HCT116 (cell line): ENCODE measurements around the gene TSPOAP1. TPM values are rescaled to one million over a fixed set of nuclear protein-coding genes. Genes with fewer than 3 reads are reported as not detected.

Source experiments
- ATAC-seq: fragments of 200-7000 bp; cut with Tn5 transposase; 2 replicates; pipeline ENCODE4 v1.9.1; 2020; ENCODE audit warnings: mild to moderate bottlenecking, moderate library complexity
- BruUV-seq: library from RNA; stranded (reverse); fragments of 400-500 nt; replicated peaks from 2 replicates; lab custom pipeline; 2021; lab: Mats Ljungman, UMichigan
- CTCF ChIA-PET: fragments of 300-600 bp; sonication (Branson Sonifier 250); formaldehyde crosslinking; loops from one replicate; lab custom pipeline; 2021; ENCODE audit warnings: antibody characterized with exemption; lab: Charles Lee
- POLR2A ChIA-PET: fragments of 300-600, 350-600 bp; sonication (Branson Sonifier 250); formaldehyde crosslinking; loops from one replicate; lab custom pipeline; 2021; ENCODE audit warnings: antibody characterized with exemption; lab: Charles Lee
- RAD21 ChIA-PET, 2 experiments: fragments of 300-600 bp; sonication (Branson Sonifier 250); formaldehyde crosslinking; loops; one replicate each; lab custom pipeline; 2023; ENCODE audit warnings: low total read pairs in 2 of 2; ENCODE audit not compliant: uncharacterized antibody in 2 of 2, unreplicated experiment in 2 of 2, low non-redundant PET in 1 of 2; lab: Charles Lee
- DNase-seq: peaks from one replicate; pipeline ENCODE4 v3.0.0-alpha.2; 2010; ENCODE audit warnings: low read depth, low spot score
- H2AFZ ChIP-seq: fragments of 200-600 bp; shearing (Covaris generic), sonication (generic); 2 replicates; pipeline ENCODE4 v1.6.1; 2017; ENCODE audit warnings: low read depth, mixed run types, mixed read lengths, antibody characterized with exemption, low read length; ENCODE audit not compliant: poor library complexity, severe bottlenecking
- H3K27ac ChIP-seq: 2 replicates; pipeline ENCODE4 v1.5.1; 2012; ENCODE audit warnings: low read depth, low read length
- H3K27me3 ChIP-seq: fragments of 200-600 bp; sonication (generic); 2 replicates; pipeline ENCODE4 v1.6.1; 2016; ENCODE audit warnings: mixed run types, low read length, mixed read lengths; ENCODE audit not compliant: insufficient read depth
- H3K36me3 ChIP-seq, 2 experiments: fragments of 200-500 bp in 1 of 2; fragments of 200-600 bp in 1 of 2; sonication (Bioruptor generic) in 1 of 2; sonication (generic) in 1 of 2; 2 replicates each; pipeline versions ENCODE4 v1.5.1 to v1.6.1; 2014 to 2016; ENCODE audit warnings: low read length in 2 of 2, inconsistent platforms in 1 of 2, mixed read lengths in 1 of 2, mixed run types in 1 of 2; ENCODE audit not compliant: insufficient read depth in 2 of 2, control insufficient read depth in 1 of 2
- H3K4me1 ChIP-seq, 2 experiments: fragments of 200-600 bp in 1 of 2; sonication (generic) in 1 of 2; 2 replicates each; pipeline versions ENCODE4 v1.5.1 to v1.6.1; 2012 to 2017; ENCODE audit warnings: low read length in 2 of 2, inconsistent platforms in 1 of 2, mild to moderate bottlenecking in 1 of 2, mixed read lengths in 1 of 2, mixed run types in 1 of 2, moderate library complexity in 1 of 2; ENCODE audit not compliant: insufficient read depth in 2 of 2, control insufficient read depth in 1 of 2
- H3K4me2 ChIP-seq: fragments of 200-600 bp; sonication (generic); 2 replicates; pipeline ENCODE4 v1.6.1; 2017; ENCODE audit warnings: mixed run types, low read length, mixed read lengths
- H3K4me3 ChIP-seq, 2 experiments: fragments of 200-600 bp in 1 of 2; sonication (generic) in 1 of 2; replicated peaks in 1 of 2; 2 replicates each; pipeline ENCODE4 v1.5.1; 2011 to 2016; ENCODE audit warnings: low read length in 2 of 2, control low read depth in 1 of 2, low read depth in 1 of 2, mild to moderate bottlenecking in 1 of 2, mixed read lengths in 1 of 2, mixed run types in 1 of 2
- H3K79me2 ChIP-seq: fragments of 200-600 bp; sonication (generic); 2 replicates; pipeline ENCODE4 v1.6.1; 2017; ENCODE audit warnings: mild to moderate bottlenecking, mixed run types, low read length, moderate library complexity, mixed read lengths; ENCODE audit not compliant: insufficient read depth
- H3K9ac ChIP-seq: fragments of 200-600 bp; sonication (generic); 2 replicates; pipeline ENCODE4 v1.6.1; 2016; ENCODE audit warnings: low read length, mixed read lengths
- H3K9me2 ChIP-seq: fragments of 200-600 bp; sonication (generic), shearing (Covaris generic); 2 replicates; pipeline ENCODE4 v1.6.1; 2017; ENCODE audit warnings: mixed run types, mild to moderate bottlenecking, moderate library complexity; ENCODE audit not compliant: insufficient read depth
- H3K9me3 ChIP-seq, 2 experiments: fragments of 200-500 bp in 1 of 2; fragments of 200-600 bp in 1 of 2; sonication (Bioruptor generic) in 1 of 2; sonication (generic) in 1 of 2; 2 replicates each; pipeline ENCODE4 v1.6.1; 2014 to 2017; ENCODE audit warnings: low read length in 2 of 2, mixed read lengths in 2 of 2, inconsistent platforms in 1 of 2, low read depth in 1 of 2, mild to moderate bottlenecking in 1 of 2, mixed run types in 1 of 2, moderate library complexity in 1 of 2; ENCODE audit not compliant: control insufficient read depth in 1 of 2, insufficient read depth in 1 of 2
- H4K20me1 ChIP-seq: fragments of 200-600 bp; sonication (generic), shearing (Covaris generic); 2 replicates; pipeline ENCODE4 v1.6.1; 2017; ENCODE audit warnings: mixed run types, mild to moderate bottlenecking, moderate library complexity; ENCODE audit not compliant: insufficient read depth
- CBX3 ChIP-seq: IDR thresholded peaks from 2 replicates; pipeline ENCODE4 v1.6.1; 2012; ENCODE audit warnings: low read depth
- EGR1 ChIP-seq: IDR thresholded peaks from 2 replicates; pipeline ENCODE4 v1.6.1; 2012; ENCODE audit warnings: low read depth
- ELF1 ChIP-seq: IDR thresholded peaks from 2 replicates; pipeline ENCODE4 v1.6.1; 2012; ENCODE audit warnings: low read depth, borderline replicate concordance
- EZH2 ChIP-seq: fragments of 200-600 bp; sonication (generic); IDR thresholded peaks from 2 replicates; pipeline ENCODE4 v1.6.1; 2017; ENCODE audit warnings: antibody characterized with exemption, mixed run types
- EZH2phosphoT487 ChIP-seq: fragments of 200-600 bp; IDR thresholded peaks from 2 replicates; pipeline ENCODE4 v1.6.1; 2018; ENCODE audit warnings: antibody characterized with exemption, borderline replicate concordance
- FOSL1 ChIP-seq: IDR thresholded peaks from 2 replicates; pipeline ENCODE4 v1.6.1; 2012; ENCODE audit warnings: low read depth
- MAX ChIP-seq: IDR thresholded peaks from 2 replicates; pipeline ENCODE4 v1.6.1; 2012
- POLR2A ChIP-seq: IDR thresholded peaks from 2 replicates; pipeline ENCODE4 v1.7.0; 2011; ENCODE audit warnings: borderline replicate concordance; ENCODE audit not compliant: insufficient read depth, insufficient read length; ENCODE audit errors: extremely low read depth
- POLR2AphosphoS5 ChIP-seq: IDR thresholded peaks from 2 replicates; pipeline ENCODE4 v1.6.1; 2011; ENCODE audit warnings: mild to moderate bottlenecking, low read depth, low read length, moderate library complexity
- REST ChIP-seq: IDR thresholded peaks from 2 replicates; pipeline ENCODE4 v1.6.1; 2012; ENCODE audit warnings: low read depth
- SIN3A ChIP-seq: IDR thresholded peaks from 2 replicates; pipeline ENCODE4 v1.6.1; 2012; ENCODE audit warnings: low read depth
- SP1 ChIP-seq: IDR thresholded peaks from 2 replicates; pipeline ENCODE4 v1.6.1; 2012; ENCODE audit warnings: low read depth
- SRF ChIP-seq: IDR thresholded peaks from 2 replicates; pipeline ENCODE4 v1.6.1; 2012; ENCODE audit warnings: low read depth
- TCF7L2 ChIP-seq: IDR thresholded peaks from 2 replicates; pipeline ENCODE4 v1.7.0; 2011; ENCODE audit warnings: borderline replicate concordance, inconsistent platforms; ENCODE audit not compliant: insufficient read depth, insufficient read length; ENCODE audit errors: extremely low read depth
- YY1 ChIP-seq: IDR thresholded peaks from 2 replicates; pipeline ENCODE4 v1.6.1; 2011; ENCODE audit warnings: low read length, low read depth, moderate library complexity, mild to moderate bottlenecking; ENCODE audit not compliant: insufficient replicate concordance; ENCODE audit errors: extremely low read depth
- ZFX ChIP-seq: fragments of 450-650 bp; IDR thresholded peaks from 2 replicates; pipeline ENCODE4 v1.6.1; 2017
- ZNF274 ChIP-seq: fragments of 200-500 bp; sonication (Bioruptor generic); IDR thresholded peaks from 2 replicates; pipeline ENCODE4 v1.6.1; 2014; ENCODE audit warnings: mild to moderate bottlenecking, low read depth, low read length, inconsistent platforms
- intact Hi-C: fragments of 100-400 bp; cut with micrococcal nuclease; formaldehyde crosslinking; loops from 2 replicates; pipeline ENCODE4 v1.10.0; 2022
- total RNA-seq: library from RNA; stranded (reverse); gene quantifications from one replicate; pipeline ENCODE4 v1.2.1, GENCODE V29; 2021; ENCODE audit not compliant: unreplicated experiment
- TF ChIP-seq, protein P1 (sequence below): IDR thresholded peaks from 2 replicates; pipeline ENCODE4 v1.6.1; 2012

The TSPOAP1 gene
- total RNA-seq, 1 experiment from 2014 or later = 0.27 TPM

DNA sequence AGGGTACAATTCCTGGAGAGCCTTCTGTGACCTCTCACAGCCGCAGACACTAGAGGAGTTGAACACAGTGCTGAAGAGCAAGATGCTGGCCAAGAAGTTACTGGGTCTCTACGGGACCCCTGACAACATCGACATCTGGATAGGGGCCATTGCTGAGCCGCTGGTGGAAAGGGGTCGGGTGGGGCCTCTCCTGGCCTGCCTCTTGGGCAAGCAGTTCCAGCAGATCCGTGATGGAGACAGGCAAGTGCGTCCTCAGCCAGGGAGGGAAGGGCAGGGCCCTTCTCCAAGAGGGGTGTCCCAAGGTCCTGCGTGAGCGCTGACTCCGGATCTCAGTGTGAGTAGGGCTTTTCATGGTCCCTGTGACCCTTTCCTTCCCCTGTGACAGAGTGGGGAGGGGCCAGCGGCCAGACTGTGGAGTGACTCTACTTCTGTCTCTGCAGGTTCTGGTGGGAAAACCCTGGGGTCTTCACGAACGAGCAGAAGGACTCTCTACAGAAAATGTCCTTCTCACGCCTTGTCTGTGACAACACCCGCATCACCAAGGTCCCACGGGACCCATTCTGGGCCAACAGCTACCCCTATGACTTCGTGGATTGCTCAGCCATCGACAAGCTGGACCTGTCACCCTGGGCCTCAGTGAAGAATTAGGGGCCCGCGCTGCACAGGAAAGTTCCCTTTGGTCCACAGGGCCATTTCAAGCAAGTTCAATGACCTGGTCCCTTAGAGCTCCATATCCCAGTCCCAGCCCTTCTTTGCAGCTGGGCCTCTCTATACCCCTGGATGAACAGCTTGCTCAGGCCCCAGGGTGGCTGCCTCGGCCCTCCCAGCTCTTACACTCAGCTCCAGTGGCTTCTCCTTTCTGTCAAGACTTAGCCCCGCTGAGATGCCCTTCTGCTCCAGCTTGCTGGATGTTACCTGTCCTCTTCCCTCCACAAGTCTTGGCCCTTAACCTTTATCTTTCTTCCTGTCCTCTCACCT, 61.0 kb downstream of the TSPOAP1 start:
- no TSS peak for BruUV-seq
- H3K4me1 ChIP-seq = 0 out of 4 replicates have a peak, but pooled peaks cover 0 to 4% of the 10 kb centered on the region in 2 experiments
- H3K27ac ChIP-seq = no peak overlapping the region
- no peaks in the 10 kb centered on the region for H4K20me1 ChIP-seq
- no peak for ATAC-seq
- H3K79me2 ChIP-seq = no peaks in the 10 kb centered on the region
- H3K27me3 ChIP-seq = peaks cover 28% of the 10 kb centered on the region
- TF ChIP-seq SIN3A (no peak), EZH2phosphoT487 (no peak), MAX (no peak), CBX3 (no peak), EGR1 (no peak), TCF7L2 (no peak), FOSL1 (no peak), ELF1 (no peak), REST (no peak), ZNF274 (no peak), EZH2 (no peak), SRF (no peak), SP1 (no peak), POLR2A (no peak), YY1 (no peak), ZFX (no peak), POLR2AphosphoS5 (no peak)
- TF ChIP-seq, protein P1, sequence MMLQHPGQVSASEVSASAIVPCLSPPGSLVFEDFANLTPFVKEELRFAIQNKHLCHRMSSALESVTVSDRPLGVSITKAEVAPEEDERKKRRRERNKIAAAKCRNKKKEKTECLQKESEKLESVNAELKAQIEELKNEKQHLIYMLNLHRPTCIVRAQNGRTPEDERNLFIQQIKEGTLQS = no peak
- TF ChIP-seq, all 23 proteins: peak for 0
- H3K4me2 ChIP-seq = no peak overlapping the region
- intact Hi-C loops = no loop called here
- H3K9me2 ChIP-seq = no peaks in the 10 kb centered on the region
- H3K4me3 ChIP-seq = no peak overlapping the region
- no peak overlapping the region for H3K9ac ChIP-seq
- ChIA-PET CTCF (no interaction called here), POLR2A (no interaction called here), RAD21 (no interaction called here)
- no peak for DNase-seq
- no peaks in the 10 kb centered on the region for H3K9me3 ChIP-seq
- no peaks in the 10 kb centered on the region for H3K36me3 ChIP-seq
- H2AFZ ChIP-seq = no peak overlapping the region
